NB4 (cell line): ENCODE measurements around the gene OR52B2.

Experiments
- CTCF ChIP-seq: IDR thresholded peaks from one replicate; pipeline ENCODE4 v1.5.1; 2012; ENCODE audit warnings: low read depth, low read length
- MAX ChIP-seq: IDR thresholded peaks from 2 replicates; pipeline ENCODE4 v1.6.1; 2011; ENCODE audit warnings: low read depth, low read length
- MYC ChIP-seq: IDR thresholded peaks from 2 replicates; pipeline ENCODE4 v1.6.1; 2011; ENCODE audit warnings: low read depth, low read length
- POLR2A ChIP-seq: IDR thresholded peaks from 2 replicates; pipeline ENCODE4 v1.6.1; 2011; ENCODE audit warnings: mild to moderate bottlenecking; ENCODE audit not compliant: insufficient read length; ENCODE audit errors: extremely low read depth

- TF ChIP-seq CTCF = no peak
- TF ChIP-seq POLR2A = no peak
- no peak for TF ChIP-seq MYC
- TF ChIP-seq MAX = no peak
Measured at GRCh38 chr11:6124245-6124644, 45.9 kb downstream of the OR52B2 start.
